Neural progenitor cell (in vitro differentiated cells): ENCODE data around the gene RER1.

ENCODE experiments used
- CTCF ChIP-seq: fragments of 200-600 bp; sonication (generic); IDR thresholded peaks from 2 replicates; pipeline ENCODE4 v1.5.1; 2017; ENCODE audit warnings: antibody characterized with exemption, mild to moderate bottlenecking
- EZH2 ChIP-seq: fragments of 200-600 bp; sonication (generic); IDR thresholded peaks from 2 replicates; pipeline ENCODE4 v1.6.1; 2017; ENCODE audit warnings: antibody characterized with exemption, mild to moderate bottlenecking, moderate library complexity

- TF ChIP-seq CTCF (no peak), EZH2 (no peak)
Observed at GRCh38 chr1:2433196-2433595, 41.6 kb downstream of the RER1 start.
